HG03045 (cell line): ENCODE data around the gene MYH16.
"Not testable (repeated sequence)": the region's sequence is repeated elsewhere in the genome, so short reads cannot be mapped to it uniquely, and the experiment has no call there.

ENCODE experiments used
- ATAC-seq: cut with Tn5 transposase; IDR thresholded peaks from one replicate; pipeline ENCODE4 v1.9.1; 2021; ENCODE audit warnings: mild to moderate bottlenecking, moderate library complexity; ENCODE audit not compliant: unreplicated experiment

MYH16 gene

DNA sequence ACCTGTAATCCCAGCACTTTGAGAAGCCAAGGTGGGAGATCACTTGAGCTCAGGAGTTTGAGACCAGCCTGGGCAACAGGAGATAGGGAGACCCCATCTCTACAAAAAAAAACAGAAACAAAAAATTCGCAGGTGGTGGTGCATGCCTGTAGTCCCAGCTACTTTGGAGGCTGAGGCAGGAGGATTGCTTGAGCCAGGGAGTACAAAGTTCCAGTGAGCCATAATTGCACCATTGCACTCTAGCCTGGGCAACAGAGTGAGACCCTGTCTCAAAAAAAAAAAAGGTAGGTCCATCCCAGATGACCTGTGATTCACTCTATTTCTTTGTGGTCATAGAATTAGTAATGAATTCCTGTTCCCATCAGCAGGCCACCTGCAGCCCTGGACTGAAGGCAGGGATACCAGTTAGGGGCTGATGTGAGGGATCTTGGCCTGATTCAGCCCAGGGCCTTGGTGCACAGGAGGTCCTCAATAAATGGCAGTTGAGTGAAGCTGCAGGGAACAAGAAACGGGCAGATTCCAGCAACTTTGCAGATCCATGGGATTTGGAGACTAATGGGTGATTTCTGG lies at the start of gene MYH16:
TSS of gene MYH16 (plus strand) at position 364 of the 570 bp plus-strand sequence.
- no peak for ATAC-seq

DNA sequence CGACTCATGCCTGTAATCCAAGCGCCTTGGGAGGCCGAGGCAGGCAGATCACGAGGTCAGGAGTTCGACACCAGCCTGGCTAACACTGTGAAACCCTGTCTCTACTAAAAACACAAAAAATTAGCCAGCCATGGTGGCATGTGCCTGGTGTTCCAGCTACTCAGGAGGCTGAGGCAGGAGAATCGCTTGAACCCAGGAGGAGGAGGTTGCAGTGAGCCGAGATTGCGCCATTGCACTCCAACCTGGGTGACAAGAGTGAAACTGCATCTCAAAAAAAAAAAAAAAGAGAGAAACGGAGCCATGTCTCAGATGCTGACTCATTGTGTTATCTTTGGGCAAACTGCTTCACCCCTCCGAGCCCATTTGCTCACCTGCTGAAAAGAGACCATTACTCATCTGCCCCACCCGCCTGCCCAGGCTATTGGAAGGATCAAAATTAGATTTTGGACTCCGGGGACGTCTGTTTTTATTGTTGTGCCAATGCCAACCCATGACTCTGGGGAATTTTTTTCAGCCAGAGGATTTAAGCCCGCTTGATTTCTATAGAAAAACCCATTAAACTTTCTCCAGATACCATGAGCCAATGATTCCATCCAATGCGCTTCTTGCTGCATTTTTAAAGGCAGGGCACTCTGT lies 48.3 kb upstream of the MYH16 start:
- ATAC-seq, result not testable (repeated sequence)

DNA sequence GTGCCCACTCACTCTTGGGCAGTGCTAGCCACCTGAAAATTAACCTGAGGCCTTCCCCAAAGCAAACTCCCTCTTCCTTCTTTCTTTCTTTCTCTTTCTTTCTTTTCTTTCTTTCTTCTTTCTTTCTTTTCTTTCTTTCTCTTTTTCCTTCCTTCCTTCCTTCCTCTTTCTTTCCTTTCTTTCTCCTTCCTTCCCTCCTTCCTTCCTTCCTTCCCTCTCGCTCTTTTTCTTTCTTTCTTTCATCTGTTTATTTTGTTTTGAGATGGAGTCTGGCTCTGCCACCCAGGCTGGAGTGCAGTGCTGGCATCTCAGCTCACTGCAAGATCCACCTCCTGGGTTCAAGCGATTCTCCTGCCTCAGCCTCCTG lies 47.8 kb upstream of the MYH16 start:
- ATAC-seq, result no peak

DNA sequence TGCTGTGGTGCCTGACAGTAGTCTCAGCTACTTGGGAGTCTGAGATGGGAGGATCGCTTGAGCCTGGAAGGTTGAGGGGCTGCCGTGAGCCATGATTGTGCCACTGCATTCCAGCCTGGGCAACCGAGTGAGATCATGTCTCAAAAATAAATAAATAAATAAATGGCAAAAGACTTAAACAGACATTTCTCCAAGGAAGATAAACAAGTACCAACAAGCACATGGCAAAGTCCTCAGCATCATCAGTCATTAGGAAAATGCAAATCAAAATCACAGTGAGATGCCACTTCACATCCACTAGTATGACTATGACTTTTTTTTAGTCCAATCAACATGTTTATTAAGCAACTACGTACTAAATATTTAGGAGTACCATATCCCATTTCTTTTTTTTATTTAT lies 43.4 kb upstream of the MYH16 start:
- ATAC-seq, result no peak

DNA sequence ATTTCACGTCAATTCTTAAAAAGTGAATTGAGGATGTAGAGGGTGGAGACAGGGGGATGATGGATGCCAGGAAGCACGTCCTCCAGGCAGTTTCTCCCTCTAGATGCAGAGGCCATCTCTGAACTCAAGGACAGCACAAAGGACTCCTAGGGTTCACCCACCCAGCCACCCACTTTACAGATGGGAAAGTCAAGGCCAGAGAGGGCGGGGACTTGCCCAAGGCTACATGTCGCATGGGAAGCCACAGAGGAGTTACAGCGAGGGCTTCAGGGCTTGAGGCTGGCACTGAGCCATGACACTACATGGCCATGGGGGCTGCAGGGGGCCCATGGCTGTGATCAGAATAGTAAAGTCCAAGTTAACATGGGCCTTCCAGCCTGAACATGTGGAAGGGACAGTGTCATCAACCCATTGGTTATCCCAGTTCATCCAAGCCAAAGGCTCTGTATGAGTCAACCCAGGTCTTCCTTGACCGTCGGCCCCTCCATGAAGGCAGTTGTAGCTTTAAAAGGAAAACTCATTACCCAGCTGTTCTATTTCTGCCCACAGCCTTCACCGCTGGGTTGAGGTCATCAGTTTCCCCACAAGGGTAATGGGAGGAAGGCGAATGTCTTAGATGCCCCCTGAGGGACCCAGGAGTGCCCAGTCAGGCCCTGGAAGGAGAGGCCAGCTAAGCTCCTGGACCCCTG lies 40.4 kb upstream of the MYH16 start:
- no peak for ATAC-seq

DNA sequence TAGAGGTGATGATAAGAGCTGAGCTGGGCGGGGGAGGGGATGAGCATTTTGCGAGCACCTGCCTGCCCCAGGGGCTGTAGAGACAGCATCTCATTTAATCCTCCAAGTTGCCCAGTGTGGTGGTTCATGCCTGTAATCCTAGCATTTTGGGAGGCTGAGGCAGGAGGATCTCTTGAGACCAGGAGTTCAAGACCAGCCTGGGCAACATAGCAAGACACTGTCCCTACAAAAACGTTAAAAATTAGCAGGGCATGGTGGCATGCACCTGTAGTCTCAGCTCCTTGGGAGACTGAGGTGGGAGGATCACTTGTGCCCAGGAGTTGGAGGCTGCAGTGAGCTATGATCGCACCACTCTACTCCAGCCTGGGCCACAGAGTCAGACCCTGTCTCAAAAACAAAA lies 39.7 kb upstream of the MYH16 start:
- not testable (repeated sequence) for ATAC-seq

DNA sequence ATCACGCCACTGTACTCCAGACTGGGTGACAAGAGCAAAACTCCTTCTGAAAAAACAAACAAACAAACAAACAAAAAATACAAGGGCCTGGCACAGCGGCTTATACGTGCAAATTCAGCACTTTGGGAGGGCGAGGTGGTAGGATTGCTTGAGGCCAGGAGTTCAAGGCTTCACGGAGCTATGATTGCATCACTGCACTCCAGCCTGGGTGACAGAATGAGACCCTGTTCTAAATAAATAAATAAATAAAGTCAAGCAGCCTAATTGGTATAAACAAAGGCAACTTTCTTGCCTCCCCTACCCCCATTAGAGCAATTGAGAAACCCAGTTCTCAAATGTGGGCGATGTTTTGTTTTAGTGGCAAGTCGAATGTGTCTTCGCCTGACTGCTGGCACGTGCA lies 38.5 kb upstream of the MYH16 start:
- no peak for ATAC-seq

DNA sequence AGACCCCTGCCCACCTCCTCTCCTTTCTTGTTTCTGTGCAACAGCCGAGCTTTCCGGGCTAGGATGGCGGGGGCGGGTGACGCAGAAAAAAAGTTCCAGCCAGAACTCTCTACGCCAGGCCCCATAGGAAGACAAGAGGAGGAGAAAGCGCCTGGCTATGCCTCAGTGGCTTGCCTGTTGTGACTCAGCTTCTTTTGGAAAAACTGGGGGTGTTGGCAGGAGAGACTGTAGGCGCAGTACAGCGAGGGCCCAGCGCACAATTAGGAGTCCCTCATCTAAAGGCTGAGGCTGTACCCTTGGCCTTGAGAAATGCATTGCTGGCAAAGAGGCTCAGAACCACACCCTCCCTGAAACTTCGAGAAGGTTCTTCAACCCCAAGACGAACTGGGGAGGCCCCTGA lies 36.7 kb upstream of the MYH16 start:
- ATAC-seq, result no peak

DNA sequence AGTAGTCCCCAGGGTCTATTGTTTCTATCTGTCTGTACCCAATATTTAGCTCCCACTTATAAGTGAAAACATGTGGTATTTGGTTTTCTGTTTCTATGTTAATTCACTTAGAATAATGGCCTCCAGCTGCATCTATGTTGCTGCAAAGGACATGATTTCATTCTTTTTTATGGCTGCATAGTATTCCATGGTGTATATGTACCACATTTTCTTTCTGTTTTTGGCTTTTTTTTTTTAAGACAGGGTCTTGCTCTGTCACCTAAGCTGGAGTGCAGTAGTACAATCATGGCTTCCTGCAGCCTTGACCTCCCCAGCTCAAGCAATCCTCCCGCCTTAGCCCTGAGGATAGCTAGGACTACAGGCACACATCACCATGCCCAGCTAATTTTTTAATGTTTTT lies 34.8 kb upstream of the MYH16 start:
- ATAC-seq, result not testable (repeated sequence)

DNA sequence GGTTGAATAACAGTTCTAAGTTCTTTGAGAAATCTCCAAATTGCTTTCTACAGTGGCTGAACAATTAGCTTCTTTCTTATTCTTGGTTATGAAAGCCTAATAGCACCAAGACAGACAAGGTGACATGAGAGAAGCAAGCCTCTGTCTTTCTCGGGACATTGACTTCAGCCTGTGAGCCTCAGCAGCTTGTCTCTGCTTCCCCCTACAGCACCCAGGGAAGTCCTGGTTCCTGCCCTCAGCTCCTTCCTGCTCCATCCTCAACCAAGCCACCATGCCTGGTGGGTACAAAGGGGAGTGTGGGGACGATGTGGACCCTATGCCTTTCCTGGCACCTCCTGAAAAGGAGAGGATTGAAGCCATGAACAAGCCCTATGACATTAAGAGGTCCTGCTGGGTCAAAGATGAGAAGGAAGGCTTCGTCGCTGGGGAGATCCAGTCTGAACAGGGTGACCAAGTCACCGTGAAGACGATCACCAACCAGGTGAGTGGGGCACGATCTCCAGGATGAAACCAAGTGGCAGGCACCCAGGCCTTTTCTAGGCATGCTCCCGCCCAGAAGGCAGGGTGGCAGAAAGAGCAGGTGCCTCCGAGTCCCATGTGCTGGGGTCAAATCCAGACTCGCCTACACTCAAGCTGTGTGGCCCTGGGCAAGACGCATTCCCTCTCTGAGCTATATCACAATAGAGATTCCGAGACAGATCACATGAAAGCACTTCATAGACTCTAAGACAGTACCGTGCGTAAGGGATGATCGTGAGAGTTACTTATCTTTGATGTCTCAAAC lies 33.9 kb upstream of the MYH16 start:
- ATAC-seq, result no peak

DNA sequence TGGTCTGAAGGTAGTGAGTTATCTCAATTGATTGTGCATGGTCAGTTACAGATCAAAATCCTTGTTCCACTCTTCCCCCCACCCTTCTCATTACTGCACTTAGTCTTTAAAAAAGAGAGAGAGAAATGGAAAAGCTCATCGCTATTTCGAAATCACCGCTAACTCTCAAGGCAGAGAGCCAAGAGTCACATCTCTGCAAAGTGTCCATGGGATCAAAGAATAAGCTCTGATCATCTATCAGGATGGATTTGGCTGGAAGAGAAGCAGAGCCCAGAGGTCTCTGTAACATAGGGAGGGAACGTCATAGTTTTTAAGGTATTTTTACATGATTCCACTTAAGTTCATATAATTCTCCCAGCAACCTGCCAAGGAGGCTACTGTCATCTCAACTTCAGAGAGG lies 30.0 kb upstream of the MYH16 start:
- no peak for ATAC-seq

DNA sequence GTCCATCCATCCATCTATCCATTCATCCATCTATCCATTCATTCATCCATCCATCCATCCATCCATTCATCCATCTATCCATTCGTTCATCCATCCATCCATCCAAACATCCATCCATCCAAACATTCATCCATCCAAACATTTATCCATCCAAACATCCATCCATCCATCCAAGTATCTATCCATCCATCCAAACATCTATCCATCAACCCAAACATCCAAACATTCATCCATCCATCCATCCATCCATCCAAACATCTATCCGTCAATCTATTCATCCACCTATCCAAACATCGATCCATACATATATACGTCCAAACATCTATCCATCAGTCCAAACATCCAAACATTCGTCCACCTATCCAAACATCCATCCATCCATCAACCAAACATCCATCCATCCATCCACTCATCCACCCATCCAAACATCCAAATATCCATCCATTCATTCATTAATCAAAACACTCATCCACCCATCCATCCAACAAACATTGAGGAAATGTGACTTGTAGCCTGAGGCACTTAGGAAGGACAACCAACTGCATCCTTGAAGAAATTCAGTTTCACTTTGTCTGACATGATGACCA lies 28.8 kb upstream of the MYH16 start:
- ATAC-seq, result no peak

DNA sequence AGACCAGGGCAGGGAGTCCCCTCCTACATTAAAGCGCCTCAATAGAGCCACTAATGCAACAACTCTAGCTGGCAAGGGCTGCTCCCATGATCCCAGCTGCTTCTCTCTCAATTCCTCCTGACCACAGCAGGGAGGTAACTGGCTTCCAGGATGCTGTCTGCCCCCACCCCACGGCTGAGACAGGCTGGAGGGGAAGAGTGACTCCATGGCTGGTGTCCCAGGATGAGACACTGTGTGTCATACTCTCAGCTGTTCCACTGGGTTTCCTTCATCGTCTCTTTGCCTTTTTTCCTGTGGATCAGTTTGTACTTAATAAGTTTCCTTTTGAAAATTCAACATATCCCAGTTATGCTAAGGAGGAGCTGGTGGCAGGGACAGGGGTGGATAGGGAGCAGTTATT lies 27.7 kb upstream of the MYH16 start:
- no peak for ATAC-seq

DNA sequence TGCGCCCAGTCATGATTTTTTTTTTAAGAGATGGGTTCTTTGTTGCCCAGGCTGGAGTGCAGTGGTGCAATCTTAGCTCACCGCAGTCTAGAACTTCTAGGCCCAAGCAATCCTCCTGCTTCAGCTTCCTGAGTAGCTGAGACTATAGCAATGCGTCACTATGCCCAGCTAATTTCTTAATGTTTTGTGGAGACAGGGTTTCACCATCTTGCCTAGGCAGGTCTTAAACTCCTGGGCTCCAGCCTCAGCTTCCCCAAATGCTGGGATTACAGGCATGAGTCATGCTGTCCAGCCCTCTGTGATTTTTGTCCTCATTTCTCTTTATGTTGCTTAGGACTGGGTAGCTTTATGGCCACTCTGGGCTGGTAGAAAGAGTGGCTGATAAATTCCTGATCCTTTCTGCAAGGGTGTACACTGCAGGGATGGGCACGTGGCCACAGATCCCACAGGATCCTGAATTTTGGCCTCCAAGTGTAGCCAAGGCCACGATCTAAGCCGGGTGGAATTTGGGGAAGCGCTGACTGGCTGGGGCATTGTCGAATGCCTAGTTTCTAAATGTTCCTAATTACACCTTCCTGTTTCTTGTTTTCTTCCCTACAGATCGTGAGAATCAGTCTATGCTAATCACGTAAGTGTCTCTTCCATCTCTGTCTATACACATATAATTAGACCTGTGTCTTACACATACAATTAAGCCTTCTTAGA lies 24.1 kb upstream of the MYH16 start:
- ATAC-seq, result no peak

DNA sequence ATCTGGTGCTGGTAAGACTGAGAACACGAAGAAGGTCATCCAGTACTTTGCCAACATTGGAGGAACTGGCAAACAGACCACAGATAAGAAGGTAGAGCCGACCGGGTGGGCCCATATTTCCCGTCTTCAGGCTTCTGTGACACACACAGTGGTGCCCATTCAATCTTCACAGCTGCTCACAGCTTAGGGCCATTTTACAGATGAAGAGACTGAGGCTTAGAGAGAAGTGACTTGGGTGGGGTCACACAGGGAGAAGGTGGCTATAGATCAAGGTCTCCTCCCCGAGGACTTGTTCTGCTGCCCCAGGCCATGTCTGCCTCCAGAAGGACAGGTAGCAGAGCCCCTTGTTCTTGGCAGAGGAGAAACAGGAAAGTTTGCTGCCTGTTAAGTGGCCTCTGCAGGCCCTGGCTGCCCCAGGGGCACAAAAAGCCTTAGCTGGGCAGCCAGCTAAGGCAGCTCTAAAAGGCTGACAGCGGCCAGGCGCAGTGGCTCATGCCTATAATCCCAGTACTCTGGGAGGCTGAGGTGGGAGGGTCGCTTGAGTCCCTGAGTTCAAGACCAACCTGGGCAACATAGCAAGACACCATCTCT lies 22.6 kb upstream of the MYH16 start:
- no peak for ATAC-seq

DNA sequence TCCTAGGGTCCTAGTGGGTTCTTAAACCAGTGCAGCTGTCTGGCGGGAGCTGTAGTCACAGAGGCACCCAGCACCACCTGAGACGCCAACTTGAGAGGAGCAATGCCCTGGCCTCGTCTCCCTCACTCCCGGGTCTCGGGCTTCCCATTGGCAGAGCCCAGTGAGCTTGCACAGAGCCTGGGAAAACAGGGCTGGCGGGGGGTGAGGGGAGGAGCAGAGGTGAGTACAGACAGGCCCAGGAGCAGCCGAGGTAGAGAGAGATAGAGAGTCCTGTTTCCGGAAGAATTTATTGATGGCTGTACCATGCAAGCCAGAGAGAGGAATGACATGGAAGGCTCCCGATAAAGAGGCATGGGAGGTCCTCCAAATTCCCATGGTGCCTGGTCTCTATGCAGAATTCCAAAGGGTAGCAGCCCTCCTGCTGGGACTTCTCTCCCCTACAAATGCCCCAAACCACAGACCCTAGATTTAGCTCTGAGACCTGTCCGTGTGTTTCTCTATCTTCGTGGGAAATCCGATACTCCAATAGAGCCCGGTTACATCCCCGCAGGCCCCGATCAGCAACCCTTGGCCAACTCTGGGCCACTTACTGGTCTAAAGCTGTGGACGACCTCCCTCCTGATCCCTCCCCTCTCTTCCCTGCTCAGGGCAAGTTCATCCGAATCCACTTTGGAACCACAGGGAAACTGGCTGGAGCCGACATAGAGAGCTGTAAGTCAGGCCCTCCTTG lies 20.3 kb upstream of the MYH16 start:
- no peak for ATAC-seq

DNA sequence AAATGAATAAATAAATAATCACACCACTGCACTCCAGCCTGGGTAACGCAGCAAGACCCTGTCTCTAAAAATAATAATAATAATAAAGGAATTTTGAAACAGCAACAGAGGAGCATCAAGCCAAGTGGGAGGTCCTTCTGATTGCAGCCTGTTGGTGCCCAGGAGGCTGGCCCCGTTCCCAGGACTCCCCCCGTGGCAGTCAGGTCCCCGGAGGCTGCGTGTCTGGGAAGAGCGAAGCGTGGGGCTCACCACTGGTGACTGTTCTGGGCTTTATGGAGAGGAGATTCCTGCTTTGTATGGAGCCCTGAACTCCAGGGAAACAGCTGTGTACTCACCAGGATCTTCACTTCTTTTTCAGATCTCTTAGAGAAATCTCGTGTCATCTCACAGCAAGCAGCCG lies 19.3 kb upstream of the MYH16 start:
- ATAC-seq, result no peak

DNA sequence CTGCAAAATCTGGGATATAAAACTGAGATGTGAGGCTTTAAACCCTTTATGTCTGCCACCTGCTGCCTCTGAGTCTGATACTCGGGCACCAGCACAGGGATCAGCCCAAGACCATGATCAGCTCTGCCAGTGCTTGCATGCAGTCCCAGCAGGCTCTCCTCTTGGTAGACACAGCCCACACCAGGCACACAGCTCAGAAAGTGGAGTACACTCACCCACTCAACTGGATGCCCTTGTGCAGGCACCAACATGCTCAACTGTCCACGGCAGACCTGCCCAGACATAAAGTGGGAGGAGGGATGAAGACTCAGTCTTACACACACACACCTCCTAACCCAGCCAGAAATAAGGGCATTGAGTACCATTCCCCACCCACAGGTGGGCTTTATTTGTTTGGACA lies 18.2 kb upstream of the MYH16 start:
- no peak for ATAC-seq

DNA sequence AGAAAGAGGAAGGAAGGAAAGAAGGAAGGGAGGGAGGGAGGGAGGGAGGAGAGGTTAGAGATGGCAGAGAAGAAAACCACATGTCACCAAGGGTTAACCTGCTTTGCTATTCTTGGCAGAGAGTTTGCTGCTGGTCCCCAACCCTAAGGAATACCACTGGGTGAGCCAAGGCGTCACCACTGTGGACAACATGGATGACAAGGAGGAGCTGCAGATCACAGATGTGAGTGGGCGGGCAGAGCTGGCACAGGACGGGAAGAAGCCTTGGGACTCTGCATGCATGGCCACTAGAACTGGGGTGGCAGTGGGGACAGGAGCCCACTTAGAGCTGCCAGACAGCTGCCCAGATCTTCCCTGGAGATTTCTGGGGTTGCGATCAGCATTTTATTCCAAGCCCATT lies 17.2 kb upstream of the MYH16 start:
- ATAC-seq, result no peak

DNA sequence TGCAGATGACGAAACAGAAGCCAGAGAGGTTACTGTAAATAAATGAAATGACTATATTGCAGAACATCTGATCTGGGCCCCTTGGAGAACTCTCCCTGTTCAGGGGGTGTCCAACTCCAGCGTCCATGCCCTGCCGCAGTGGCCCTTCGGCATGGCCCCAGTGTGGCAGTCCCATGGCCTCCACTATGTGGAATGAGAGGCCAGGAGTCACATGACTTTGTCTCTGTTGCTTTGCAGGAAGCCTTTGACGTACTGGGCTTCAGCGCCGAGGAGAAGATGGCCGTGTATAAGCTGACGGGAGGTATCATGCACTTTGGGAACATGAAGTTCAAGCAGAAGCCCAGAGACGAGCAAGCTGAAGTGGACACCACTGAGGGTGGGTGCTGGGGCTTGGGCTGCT lies 15.6 kb upstream of the MYH16 start:
- no peak for ATAC-seq
